GM12878 (cell line): Measurements from ENCODE around the gene PHKG2.

ENCODE experiments used
- ATF3 ChIP-seq: IDR thresholded peaks from 2 replicates; pipeline ENCODE4 v1.6.1; 2011; ENCODE audit warnings: low read depth, mild to moderate bottlenecking, low read length, moderate library complexity, borderline replicate concordance; ENCODE audit errors: extremely low read depth
- BCL3 ChIP-seq: IDR thresholded peaks from 2 replicates; pipeline ENCODE4 v1.6.1; 2011; ENCODE audit warnings: borderline replicate concordance, low read depth, mild to moderate bottlenecking, moderate library complexity, low read length; ENCODE audit not compliant: insufficient read depth, poor library complexity, severe bottlenecking
- BHLHE40 ChIP-seq, 2 experiments: fragments of 450-650 bp in 1 of 2; IDR thresholded peaks; 2 replicates each; pipeline ENCODE4 v1.6.1; 2011 to 2017; ENCODE audit warnings: low read depth in 2 of 2, borderline replicate concordance in 1 of 2, improper control_type of control experiment in 1 of 2, low read length in 1 of 2, mild to moderate bottlenecking in 1 of 2
- CEBPB ChIP-seq, 2 experiments: fragments of 150-350 bp in 1 of 2; IDR thresholded peaks; 2 replicates each; pipeline ENCODE4 v1.6.1; 2012 to 2014; ENCODE audit warnings: low read depth in 2 of 2, low read length in 2 of 2, borderline replicate concordance in 1 of 2, inconsistent platforms in 1 of 2
- EGR1 ChIP-seq, 2 experiments: IDR thresholded peaks; 1 replicate in 1 of 2; 2 replicates in 1 of 2; pipeline ENCODE4 v1.6.1; 2011 to 2012; ENCODE audit warnings: low read depth in 2 of 2, low read length in 2 of 2, borderline replicate concordance in 1 of 2, mild to moderate bottlenecking in 1 of 2, moderate library complexity in 1 of 2
- EP300 ChIP-seq, 2 experiments: fragments of 150-350 bp in 1 of 2; IDR thresholded peaks; 2 replicates each; pipeline ENCODE4 v1.6.1; 2011 to 2012; ENCODE audit warnings: low read depth in 2 of 2, low read length in 2 of 2, borderline replicate concordance in 1 of 2, improper control_type of control experiment in 1 of 2, inconsistent platforms in 1 of 2; ENCODE audit not compliant: control insufficient read depth in 1 of 2
- POLR2A ChIP-seq: IDR thresholded peaks from 2 replicates; pipeline ENCODE4 v1.6.1; 2011; ENCODE audit warnings: low read depth, mild to moderate bottlenecking, low read length
- POU2F2 ChIP-seq: IDR thresholded peaks from 3 replicates; pipeline ENCODE4 v1.6.1; 2011; ENCODE audit warnings: low read depth, mild to moderate bottlenecking, low read length, borderline replicate concordance
- RAD21 ChIP-seq: IDR thresholded peaks from 2 replicates; pipeline ENCODE4 v1.6.1; 2011; ENCODE audit warnings: mild to moderate bottlenecking, low read depth, low read length, moderate library complexity; ENCODE audit not compliant: insufficient read depth

GRCh38 chr16:30750201-30750600 is 2.0 kb downstream of the PHKG2 start:
- TF ChIP-seq POLR2A (no peak), RAD21 (no peak), EP300 (IDR thresholded peaks at IDR 0.05; ENCODE audit: borderline replicate concordance in 1 of 2, control insufficient read depth in 1 of 2, low read depth in 2 of 2, low read length in 2 of 2) (no peak), EGR1 (IDR thresholded peaks at IDR 0.05; ENCODE audit: borderline replicate concordance in 1 of 2, low read depth in 2 of 2, low read length in 2 of 2) (no peak), POU2F2 (no peak), CEBPB (IDR thresholded peaks at IDR 0.05; ENCODE audit: borderline replicate concordance in 1 of 2, low read depth in 2 of 2, low read length in 2 of 2) (no peak), BHLHE40 (IDR thresholded peaks at IDR 0.05; ENCODE audit: borderline replicate concordance in 1 of 2, low read depth in 2 of 2, low read length in 1 of 2) (no peak), ATF3 (no peak), BCL3 (no peak)
